ENCODE results near the gene MSH2. TPM values are rescaled to one million over a fixed set of nuclear protein-coding genes. Genes with fewer than 3 reads are reported as not detected.

The MSH2 gene
- total RNA-seq, 1 donor from 2014 or later, result 16.0 TPM

DNA sequence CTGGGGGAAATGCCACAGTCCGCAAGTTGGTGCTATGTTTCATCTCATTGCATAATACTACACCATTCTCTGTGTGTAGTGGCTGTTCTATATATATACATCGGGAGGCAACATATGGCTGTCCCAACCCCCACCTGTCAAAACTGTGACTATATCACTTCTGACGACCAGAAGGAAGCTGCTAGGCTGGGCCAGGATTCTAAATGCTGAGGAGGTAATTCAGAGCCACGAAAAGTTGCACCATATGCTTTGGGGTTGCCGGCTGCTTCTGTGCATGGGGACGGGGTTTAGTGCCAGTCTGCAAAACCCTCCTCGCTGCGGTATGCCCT lies 117.3 kb downstream of the MSH2 start:
- Mint-ChIP-seq H3K27me3 (ENCODE audit: low read depth, unreplicated experiment) (peaks cover 41% of the 10 kb centered on the region), H3K4me1 (ENCODE audit: low read depth, unreplicated experiment) (no peaks in the 10 kb centered on the region), H3K9me3 (ENCODE audit: unreplicated experiment) (no peaks in the 10 kb centered on the region), H3K27ac (ENCODE audit: unreplicated experiment) (no peak overlapping the region), H3K36me3 (ENCODE audit: low read depth, unreplicated experiment) (peaks cover 2% of the 10 kb centered on the region), H3K4me3 (ENCODE audit: unreplicated experiment) (no peak overlapping the region)
- Histone ChIP-seq H3K4me3 (ENCODE audit: insufficient read depth, low read depth, low read length) (no peak overlapping the region), H3K36me3 (ENCODE audit: insufficient read depth, low read length) (no peaks in the 10 kb centered on the region), H3K27me3 (ENCODE audit: insufficient read depth, low read length) (no peaks in the 10 kb centered on the region), H3K4me1 (ENCODE audit: insufficient read depth, low read length) (peaks cover 6% of the 10 kb centered on the region), H3K79me2 (ENCODE audit: insufficient read depth, low read length) (no peaks in the 10 kb centered on the region), H3K9me3 (ENCODE audit: insufficient read depth, low read depth, low read length) (no peaks in the 10 kb centered on the region), H4K20me1 (ENCODE audit: insufficient read depth, low read length) (no peaks in the 10 kb centered on the region), H3K27ac (ENCODE audit: low read depth, low read length) (no peak overlapping the region), H3K4me2 (ENCODE audit: low read length) (peak overlapping the region; percentile 93), H2AFZ (ENCODE audit: low read depth, low read length) (no peak overlapping the region), H3K9ac (ENCODE audit: low read length) (no peak overlapping the region)
- TF ChIP-seq EZH2 (IDR thresholded peaks at IDR 0.05; ENCODE audit: insufficient read depth, low read length) (no peak), CTCF (IDR thresholded peaks at IDR 0.05; ENCODE audit: insufficient read depth, low read depth, low read length) (no peak)
- DNase-seq (ENCODE audit: low read depth) (no peak), FAIRE-seq (no peak)

GRCh38 chr2:47520825-47521665 lies 118.1 kb downstream of the MSH2 start:
- no peak overlapping the region for H3K27ac Mint-ChIP-seq (ENCODE audit: unreplicated experiment)
- H3K4me3 Mint-ChIP-seq (ENCODE audit: unreplicated experiment), result no peak overlapping the region
- H3K27me3 Mint-ChIP-seq (ENCODE audit: low read depth, unreplicated experiment), result peaks cover 44% of the 10 kb centered on the region
- Histone ChIP-seq H4K20me1 (ENCODE audit: insufficient read depth, low read length) (no peaks in the 10 kb centered on the region), H3K79me2 (ENCODE audit: insufficient read depth, low read length) (no peaks in the 10 kb centered on the region), H3K27me3 (ENCODE audit: insufficient read depth, low read length) (no peaks in the 10 kb centered on the region), H3K27ac (ENCODE audit: low read depth, low read length) (no peak overlapping the region), H3K4me3 (ENCODE audit: insufficient read depth, low read depth, low read length) (peak overlapping the region; percentile 54), H2AFZ (ENCODE audit: low read depth, low read length) (peak overlapping the region; percentile 98), H3K9ac (ENCODE audit: low read length) (peak overlapping the region; percentile 17), H3K4me2 (ENCODE audit: low read length) (peak overlapping the region; percentile 93), H3K36me3 (ENCODE audit: insufficient read depth, low read length) (no peaks in the 10 kb centered on the region), H3K4me1 (ENCODE audit: insufficient read depth, low read length) (peaks cover 6% of the 10 kb centered on the region), H3K9me3 (ENCODE audit: insufficient read depth, low read depth, low read length) (no peaks in the 10 kb centered on the region)
- H3K36me3 Mint-ChIP-seq (ENCODE audit: low read depth, unreplicated experiment), result no peaks in the 10 kb centered on the region
- FAIRE-seq (no peak), DNase-seq (ENCODE audit: low read depth) (peak; percentile 69)
- H3K4me1 Mint-ChIP-seq (ENCODE audit: low read depth, unreplicated experiment), result no peaks in the 10 kb centered on the region
- no peaks in the 10 kb centered on the region for H3K9me3 Mint-ChIP-seq (ENCODE audit: unreplicated experiment)
- TF ChIP-seq EZH2 (IDR thresholded peaks at IDR 0.05; ENCODE audit: insufficient read depth, low read length) (no peak), CTCF (IDR thresholded peaks at IDR 0.05; ENCODE audit: insufficient read depth, low read depth, low read length) (no peak)

- Mint-ChIP-seq H3K27me3 (ENCODE audit: low read depth, unreplicated experiment) (peaks cover 44% of the 10 kb centered on the region), H3K4me1 (ENCODE audit: low read depth, unreplicated experiment) (no peaks in the 10 kb centered on the region), H3K4me3 (ENCODE audit: unreplicated experiment) (no peak overlapping the region), H3K9me3 (ENCODE audit: unreplicated experiment) (no peaks in the 10 kb centered on the region), H3K27ac (ENCODE audit: unreplicated experiment) (no peak overlapping the region), H3K36me3 (ENCODE audit: low read depth, unreplicated experiment) (no peaks in the 10 kb centered on the region)
- Histone ChIP-seq H3K27ac (ENCODE audit: low read depth, low read length) (no peak overlapping the region), H3K9me3 (ENCODE audit: insufficient read depth, low read depth, low read length) (no peaks in the 10 kb centered on the region), H3K27me3 (ENCODE audit: insufficient read depth, low read length) (no peaks in the 10 kb centered on the region), H4K20me1 (ENCODE audit: insufficient read depth, low read length) (no peaks in the 10 kb centered on the region), H3K36me3 (ENCODE audit: insufficient read depth, low read length) (no peaks in the 10 kb centered on the region), H3K4me2 (ENCODE audit: low read length) (peak overlapping the region; percentile 93), H2AFZ (ENCODE audit: low read depth, low read length) (peak overlapping the region; percentile 98), H3K79me2 (ENCODE audit: insufficient read depth, low read length) (no peaks in the 10 kb centered on the region), H3K9ac (ENCODE audit: low read length) (no peak overlapping the region), H3K4me3 (ENCODE audit: insufficient read depth, low read depth, low read length) (peak overlapping the region; percentile 54), H3K4me1 (ENCODE audit: insufficient read depth, low read length) (peaks cover 6% of the 10 kb centered on the region)
- DNase-seq (ENCODE audit: low read depth), result no peak
- TF ChIP-seq CTCF (IDR thresholded peaks at IDR 0.05; ENCODE audit: insufficient read depth, low read depth, low read length), result no peak
- TF ChIP-seq EZH2 (IDR thresholded peaks at IDR 0.05; ENCODE audit: insufficient read depth, low read length), result no peak
- FAIRE-seq, result no peak
Observed at GRCh38 chr2:47521666-47522285, 118.8 kb downstream of the MSH2 start.

Measured in astrocyte (in vitro differentiated cells and primary cell).